Measurements from ENCODE around the gene JPH4. TPM values are rescaled to one million over a fixed set of nuclear protein-coding genes. Genes with fewer than 3 reads are reported as not detected.

JPH4 gene
- polyA plus RNA-seq, 2 of the 4 experiments (the other 2 are of a cell fraction), result 0.05 TPM; not detected in 1

GRCh38 chr14:23614395-23614828 is 35.8 kb upstream of the JPH4 start:
- ATAC-seq (no peak), FAIRE-seq (no peak), DNase-seq (ENCODE audit: low read depth in 1 of 2, low spot score in 1 of 2) (no peak)
- no peak overlapping the region for H3K4me3 ChIP-seq
- TF ChIP-seq FOSB (CRISPR knock-in tag; IDR thresholded peaks at IDR 0.05) (no peak), ZC3H11A (IDR thresholded peaks at IDR 0.05) (no peak), PHF8 (IDR thresholded peaks at IDR 0.05; ENCODE audit: borderline replicate concordance, low read depth) (no peak), BHLHE40 (IDR thresholded peaks at IDR 0.05; ENCODE audit: low read depth, low read length) (no peak), RAD21 (conservative IDR thresholded peaks at IDR 0.05 in 1 of 2, IDR thresholded peaks at IDR 0.05 in 1 of 2) (no peak), EP300 (IDR thresholded peaks at IDR 0.05) (no peak)
- 0 out of 3 replicates have a peak, but pooled peaks cover 2% of the 10 kb centered on the region for H3K9me3 ChIP-seq
- no peak overlapping the region for H3K4me2 ChIP-seq
- CTCF ChIA-PET, result interaction anchor here (0.6 to 3.5 kb wide), 5 partner anchors 9 to 315 kb away, joined by 3 to 23 read pairs (median 5); no protein-coding TSS in a partner anchor
- POLR2A ChIA-PET, result no interaction called here
- peaks cover 11% of the 10 kb centered on the region; the same call in 2 of the 3 replicates for H3K4me1 ChIP-seq
- 15% methylated on average over 2 of the region's 2 CpGs for WGBS (ENCODE audit: missing lambda C conversion rate)
- H3K27ac ChIP-seq, result no peak overlapping the region

GRCh38 chr14:23613242-23614070 is 34.9 kb upstream of the JPH4 start:
- FAIRE-seq, result no peak
- 29% methylated on average over 6 of the region's 6 CpGs for WGBS (ENCODE audit: missing lambda C conversion rate)

GRCh38 chr14:23612802-23613201 is 34.2 kb upstream of the JPH4 start:
- TF ChIP-seq RAD21 (conservative IDR thresholded peaks at IDR 0.05 in 1 of 2, IDR thresholded peaks at IDR 0.05 in 1 of 2) (no peak), ESRRA (IDR thresholded peaks at IDR 0.05; ENCODE audit: borderline replicate concordance, low read length) (no peak), CEBPB (IDR thresholded peaks at IDR 0.05) (no peak), MAZ (IDR thresholded peaks at IDR 0.05; ENCODE audit: borderline replicate concordance, low read depth, low read length) (no peak), CBX8 (IDR thresholded peaks at IDR 0.05) (no peak), HMGXB4 (CRISPR knock-in tag; IDR thresholded peaks at IDR 0.05; ENCODE audit: borderline replicate concordance) (no peak), FOXS1 (CRISPR knock-in tag; IDR thresholded peaks at IDR 0.05) (no peak), PBX3 (IDR thresholded peaks at IDR 0.05) (no peak)
- DNase-seq (ENCODE audit: low read depth in 1 of 2, low spot score in 1 of 2), result no peak
- Histone ChIP-seq H3K4me2 (no peak overlapping the region), H3K27ac (no peak overlapping the region), H3K4me1 (peaks cover 11% of the 10 kb centered on the region; the same call in 2 of the 3 replicates), H3K4me3 (no peak overlapping the region), H3K9me3 (0 out of 3 replicates have a peak, but pooled peaks cover 2% of the 10 kb centered on the region)
- no peak for FAIRE-seq
- no peak for ATAC-seq
- CTCF ChIA-PET, result interaction anchor here (1.2 to 3.5 kb wide), 3 partner anchors 20 to 341 kb away, joined by 3 to 23 read pairs (median 5); partner anchors contain the start of gene DHRS4
- 72% methylated on average over 1 of the region's 1 CpG for WGBS (ENCODE audit: missing lambda C conversion rate)
- POLR2A ChIA-PET, result no interaction called here

More at GRCh38 chr14:23613242-23614070, 34.9 kb upstream of the JPH4 start:
- Histone ChIP-seq H3K4me2 (peak overlapping the region; percentile 33; the same call in 1 of the 3 replicates), H3K27ac (no peak overlapping the region), H3K9me3 (0 out of 3 replicates have a peak, but pooled peaks cover 2% of the 10 kb centered on the region), H3K4me1 (peaks cover 11% of the 10 kb centered on the region; the same call in 2 of the 3 replicates), H3K4me3 (no peak overlapping the region)
- ChIA-PET POLR2A (no interaction called here), CTCF (interaction anchor here (0.9 to 3.5 kb wide), 5 partner anchors 10 to 341 kb away, joined by 3 to 23 read pairs (median 3); partner anchors contain the start of gene DHRS4)
- ATAC-seq (no peak), DNase-seq (ENCODE audit: low read depth in 1 of 2, low spot score in 1 of 2) (no peak)
- TF ChIP-seq FOXS1 (CRISPR knock-in tag; IDR thresholded peaks at IDR 0.05), result no peak
- no peak for TF ChIP-seq MYC (IDR thresholded peaks at IDR 0.05; ENCODE audit: borderline replicate concordance, low read length)
- no peak for TF ChIP-seq HOXB5 (CRISPR knock-in tag; IDR thresholded peaks at IDR 0.05)
- no peak for TF ChIP-seq NPAS2 (CRISPR knock-in tag; IDR thresholded peaks at IDR 0.05; ENCODE audit: borderline replicate concordance)
- TF ChIP-seq MAX (IDR thresholded peaks at IDR 0.05), result no peak
- TF ChIP-seq ATOH8 (CRISPR knock-in tag; IDR thresholded peaks at IDR 0.05; ENCODE audit: low read depth), result no peak
- no peak for TF ChIP-seq CBX8 (IDR thresholded peaks at IDR 0.05)
- TF ChIP-seq USF2 (IDR thresholded peaks at IDR 0.05), result no peak

Data from A549 (cell line).